Measurements from ENCODE around the gene IRS2.

Gene IRS2

GRCh38 chr13:109728791-109729731 is 57.3 kb downstream of the IRS2 start:
- no peak for DNase-seq

GRCh38 chr13:109728061-109728460 is 58.3 kb downstream of the IRS2 start:
- no peak for DNase-seq

DNA sequence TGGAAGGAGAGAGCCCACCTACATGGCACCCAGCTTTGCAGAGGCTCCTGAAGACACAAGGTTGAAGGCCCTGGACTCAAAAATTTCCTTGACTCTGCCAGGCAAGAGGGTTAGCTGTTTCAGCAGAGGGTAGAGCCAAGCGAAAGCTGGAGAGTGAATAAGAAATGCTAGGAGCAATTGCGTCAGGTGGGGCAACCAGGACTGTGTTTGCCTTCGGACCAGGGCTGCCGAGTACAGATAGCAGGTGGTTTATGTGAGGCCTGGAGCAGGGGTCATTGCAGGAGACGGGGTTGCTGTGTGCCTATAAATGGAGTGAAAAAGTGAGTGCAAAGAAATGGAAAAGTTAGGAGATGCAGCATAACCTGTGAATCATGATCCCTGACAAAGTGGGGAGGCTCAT is 59.1 kb downstream of the IRS2 start:
- DNase-seq: no peak

DNA sequence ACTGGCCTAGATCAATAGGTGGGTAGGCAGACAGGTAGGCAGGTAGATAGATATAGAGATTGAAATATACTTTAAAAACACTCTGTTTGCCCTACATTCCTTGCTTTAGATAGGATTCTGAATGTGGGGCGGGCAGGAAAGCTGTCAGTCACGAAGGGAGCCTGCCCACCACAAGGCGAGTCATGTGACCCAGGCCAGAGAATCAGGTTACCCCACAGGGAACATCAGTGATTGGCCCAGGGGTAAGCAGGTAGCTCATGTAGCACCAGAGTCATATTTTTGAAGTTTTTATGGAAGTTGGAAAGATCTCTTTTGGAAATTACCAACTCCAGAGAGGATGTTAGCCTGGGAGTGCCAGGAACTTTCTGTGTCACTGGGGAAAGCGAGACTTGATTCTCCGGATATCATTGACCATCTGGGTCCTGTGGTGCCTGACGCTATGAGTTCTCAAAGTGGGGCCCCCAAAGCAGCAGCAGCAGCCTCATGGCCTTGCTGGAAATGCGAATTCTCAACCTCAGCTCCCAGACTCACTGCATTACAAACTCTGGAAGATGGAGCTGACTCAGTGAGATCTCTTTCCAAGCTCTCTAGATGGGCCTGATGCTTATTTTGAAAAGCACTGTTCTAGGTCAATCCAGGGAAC is 60.3 kb downstream of the IRS2 start:
- DNase-seq: no peak

- no peak for DNase-seq
These were observed 61.1 kb downstream of the IRS2 start for GRCh38 chr13:109725297-109725696.

GRCh38 chr13:109724603-109725002 is 61.8 kb downstream of the IRS2 start:
- DNase-seq: no peak

DNA sequence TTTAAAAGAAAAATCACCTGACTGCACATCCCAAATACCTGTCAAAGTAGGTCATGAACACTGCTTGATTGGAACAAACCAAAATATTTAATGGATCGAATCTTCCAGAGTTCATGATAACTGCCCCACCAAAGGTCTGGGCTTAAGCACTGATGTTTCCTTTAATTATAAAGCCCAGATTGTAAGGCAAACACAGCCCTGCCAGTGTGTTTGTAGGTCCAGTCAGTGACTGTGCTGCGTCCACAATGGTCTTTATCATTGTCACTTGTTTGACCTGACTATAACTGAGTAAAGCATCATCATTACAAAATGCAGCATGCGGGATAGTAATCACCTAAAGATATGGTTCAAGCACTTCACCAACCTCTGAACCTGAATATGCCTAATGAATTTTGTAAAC is 63.3 kb downstream of the IRS2 start:
- DNase-seq: no peak

DNA sequence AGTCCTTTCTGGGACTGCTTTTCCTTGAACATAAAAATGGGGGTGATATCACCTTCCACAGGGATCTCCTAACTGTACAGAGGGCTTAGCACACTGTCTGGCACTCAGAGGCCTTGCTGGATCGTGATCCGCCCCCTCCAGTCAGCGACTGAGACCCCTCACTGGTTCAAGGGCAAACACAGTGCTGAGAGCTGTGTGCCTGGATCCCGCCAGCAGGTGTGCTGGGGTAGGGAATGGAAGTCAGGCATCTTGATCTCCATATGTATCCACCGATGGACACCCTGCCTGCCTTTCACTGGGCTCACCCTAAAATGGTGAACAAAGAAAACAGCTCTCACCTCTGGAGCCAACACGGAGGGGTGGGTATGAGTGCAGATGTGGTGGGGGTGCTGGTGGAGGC is 64.3 kb downstream of the IRS2 start:
- DNase-seq: no peak

GRCh38 chr13:109720758-109721184 is 65.6 kb downstream of the IRS2 start:
- no peak for DNase-seq

DNA sequence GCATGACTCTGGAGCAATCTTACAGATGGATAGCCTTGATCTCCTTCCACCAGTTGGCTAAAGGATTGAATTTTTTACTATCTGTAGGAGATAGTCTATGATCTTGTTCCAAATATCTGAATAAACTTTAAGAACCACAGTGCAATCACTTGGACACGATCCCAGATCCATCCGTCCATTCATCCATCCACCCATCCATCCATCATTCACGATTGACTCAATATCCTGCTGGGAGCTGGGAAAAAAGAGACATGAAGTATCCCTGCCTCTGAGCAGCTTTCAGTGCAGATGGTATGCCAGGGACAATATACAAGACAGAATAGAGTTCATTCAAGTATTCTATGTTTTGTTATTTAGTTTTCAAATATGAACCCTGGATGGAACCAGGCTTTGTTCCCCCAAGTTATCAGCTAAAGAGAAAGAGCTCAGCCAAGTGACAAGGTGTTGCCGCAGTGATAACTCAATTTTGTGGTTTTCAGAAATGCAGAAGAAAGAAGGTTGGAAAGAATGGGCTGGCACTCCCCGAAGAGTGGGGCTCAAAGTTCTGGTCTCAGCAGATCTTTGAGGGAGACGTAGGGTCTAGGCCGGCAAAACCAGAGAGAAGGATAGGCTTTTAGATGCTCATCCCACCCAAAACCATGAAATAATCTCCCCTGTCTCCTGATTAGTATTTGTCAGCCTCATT is 66.3 kb downstream of the IRS2 start:
- DNase-seq: no peak

- DNase-seq: no peak
These were observed 67.7 kb downstream of the IRS2 start for GRCh38 chr13:109718726-109719125.

GRCh38 chr13:109717686-109718085 is 68.7 kb downstream of the IRS2 start:
- DNase-seq: no peak

DNA sequence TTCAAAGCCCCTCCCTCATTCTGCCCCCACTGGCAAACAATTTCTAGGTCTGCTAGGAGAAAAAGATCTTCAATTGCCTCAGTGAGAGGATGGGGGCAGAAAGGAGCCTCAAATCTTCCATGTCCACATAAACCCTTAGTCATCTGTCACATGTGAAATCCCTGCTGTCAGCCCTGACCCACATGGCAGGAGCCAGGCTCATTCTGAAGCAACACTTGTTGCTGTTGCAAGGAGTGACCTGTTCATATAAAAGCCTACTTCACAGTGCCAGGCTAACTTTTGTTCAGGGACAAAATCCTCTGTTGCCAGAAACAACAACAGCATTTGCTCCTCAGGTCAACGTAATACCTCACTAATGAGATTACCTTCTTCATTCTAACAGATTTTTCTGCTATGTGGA is 70.5 kb downstream of the IRS2 start:
- no peak for DNase-seq

GRCh38 chr13:109713681-109714080 is 72.7 kb downstream of the IRS2 start:
- DNase-seq: no peak

GRCh38 chr13:109712124-109712722 is 74.2 kb downstream of the IRS2 start:
- DNase-seq: no peak

DNA sequence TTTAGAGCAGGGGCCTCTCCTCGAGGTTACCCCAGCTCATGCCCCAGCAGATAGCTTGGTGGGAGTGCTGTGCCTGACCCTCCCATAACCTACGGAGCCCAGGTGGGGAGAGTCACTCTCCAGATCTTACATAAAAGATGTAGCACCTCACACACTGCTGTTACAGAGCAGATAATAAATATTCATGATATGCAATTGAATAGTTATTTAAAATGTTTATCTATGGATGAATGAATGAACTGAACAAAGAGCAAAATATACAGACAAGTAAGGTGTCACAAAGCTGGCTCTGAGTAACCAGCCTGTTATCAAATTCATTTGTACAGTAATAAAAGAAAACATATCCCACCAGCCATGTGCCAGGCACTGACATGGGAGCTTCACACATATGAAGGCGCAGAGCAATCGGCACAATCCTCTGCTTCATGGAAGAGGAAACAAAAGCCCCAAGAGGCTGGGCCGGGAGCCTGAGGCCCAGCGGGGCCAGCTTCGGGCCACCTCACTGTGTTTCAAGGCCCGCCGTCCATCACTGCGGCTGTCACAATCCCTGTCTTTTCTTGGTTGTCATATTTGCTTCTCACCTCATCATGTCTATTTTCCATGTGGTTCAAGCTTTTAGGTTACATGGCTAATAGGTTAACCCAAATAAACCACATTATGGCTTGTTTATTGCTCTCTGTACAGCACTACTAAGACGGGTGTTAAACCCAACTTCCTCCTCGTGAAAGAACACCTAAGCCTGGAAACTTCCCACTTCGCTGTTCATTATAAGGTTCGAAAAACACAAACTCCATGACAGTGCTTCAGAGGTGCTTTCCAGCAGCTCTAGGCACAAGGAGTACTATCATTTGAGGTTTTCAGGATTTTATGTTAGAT is 78.4 kb downstream of the IRS2 start:
- DNase-seq: no peak

- no peak for DNase-seq
These were observed 79.2 kb downstream of the IRS2 start for GRCh38 chr13:109707044-109707741.

GRCh38 chr13:109706015-109706715 is 80.2 kb downstream of the IRS2 start:
- DNase-seq: no peak

GRCh38 chr13:109704771-109705635 is 81.4 kb downstream of the IRS2 start:
- DNase-seq: no peak

DNA sequence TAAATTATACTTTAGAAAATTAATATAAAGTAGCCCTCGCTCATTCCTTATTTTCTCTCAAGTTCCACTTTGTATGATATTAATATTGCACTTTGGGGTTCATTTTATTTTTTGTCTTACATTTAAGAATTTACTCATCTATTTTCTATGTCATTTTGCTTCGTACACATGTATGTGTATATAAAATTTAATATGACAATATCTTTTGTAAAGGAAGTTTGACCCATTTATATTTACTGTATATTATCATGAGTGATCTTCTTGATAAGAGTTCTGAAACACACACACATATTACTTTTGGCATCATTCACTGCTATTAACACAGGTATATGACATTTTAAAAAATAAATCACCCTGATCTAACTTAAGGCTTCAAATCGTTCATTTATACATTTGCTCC is 83.1 kb downstream of the IRS2 start:
- no peak for DNase-seq
